RPMI8226 (cell line): ENCODE results near the gene NAV2.

Experiments
- DNase-seq: peaks from one replicate; pipeline ENCODE4 v3.0.0-alpha.2; 2015

NAV2 gene

DNA sequence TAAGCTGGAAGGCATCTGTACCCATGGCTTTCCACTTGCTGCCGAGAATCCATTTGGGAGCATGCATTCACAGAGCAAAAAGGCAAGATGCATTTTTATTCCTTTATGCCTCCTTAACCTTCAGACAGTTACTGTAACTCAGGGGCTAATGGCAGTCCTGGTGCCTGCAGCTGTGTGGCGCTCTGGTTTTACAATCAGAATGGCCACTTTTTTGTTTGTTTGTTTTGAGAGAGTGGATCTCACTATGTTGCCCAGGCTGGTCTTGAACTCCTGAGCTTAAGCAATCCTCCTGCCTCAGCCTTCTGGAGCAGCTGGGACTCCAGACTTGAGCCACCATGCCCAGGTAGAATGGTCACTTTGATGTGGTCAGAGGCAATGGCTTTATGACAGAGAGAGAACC lies 101.8 kb downstream of the NAV2 start:
- no peak for DNase-seq

- DNase-seq: no peak
Observed at GRCh38 chr11:19816040-19816439, 103.4 kb downstream of the NAV2 start.

DNA sequence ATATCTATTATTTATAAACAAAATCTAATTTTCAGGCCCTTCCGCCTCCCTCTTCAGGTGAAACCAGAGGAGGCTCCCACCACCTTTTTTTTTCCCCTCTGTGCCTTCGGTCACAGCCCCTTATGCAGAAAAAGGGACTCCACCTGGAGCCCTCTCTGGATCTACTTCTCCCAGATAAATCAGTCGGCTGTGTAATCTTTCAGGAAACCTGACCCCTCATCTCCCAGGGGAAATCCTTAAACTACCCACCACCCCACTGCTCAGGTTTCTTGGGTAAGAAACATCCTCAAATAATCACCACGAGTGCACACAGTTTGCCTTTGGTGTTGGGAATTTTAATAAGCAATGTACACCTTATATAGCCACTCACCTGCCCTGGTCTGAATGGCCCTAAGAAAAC lies 104.2 kb downstream of the NAV2 start:
- no peak for DNase-seq

GRCh38 chr11:19817265-19817851 lies 104.7 kb downstream of the NAV2 start:
- no peak for DNase-seq

- no peak for DNase-seq
Observed at GRCh38 chr11:19817870-19818269, 105.2 kb downstream of the NAV2 start.

- no peak for DNase-seq
Observed at GRCh38 chr11:19818619-19819018, 106.0 kb downstream of the NAV2 start.

DNA sequence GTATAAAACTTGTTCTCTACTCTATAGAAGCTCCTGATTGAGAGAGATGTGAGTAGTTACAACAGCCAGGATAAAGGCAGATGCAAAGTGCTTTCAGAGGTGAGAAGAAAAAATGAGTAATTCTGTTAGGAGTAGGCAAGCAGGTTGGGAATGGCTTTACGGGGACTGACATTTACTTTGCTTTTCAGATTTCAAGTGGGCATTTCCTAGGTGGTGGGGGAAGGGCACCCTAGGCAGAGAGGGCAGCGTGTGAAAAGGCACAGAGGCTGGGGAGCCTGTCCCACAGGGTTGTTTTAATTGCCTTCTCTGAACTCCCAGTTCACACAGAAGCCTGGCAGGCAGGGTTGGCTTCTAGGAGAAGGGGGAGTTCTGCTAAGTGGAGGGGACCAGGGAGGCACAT lies 106.5 kb downstream of the NAV2 start:
- DNase-seq: no peak

DNA sequence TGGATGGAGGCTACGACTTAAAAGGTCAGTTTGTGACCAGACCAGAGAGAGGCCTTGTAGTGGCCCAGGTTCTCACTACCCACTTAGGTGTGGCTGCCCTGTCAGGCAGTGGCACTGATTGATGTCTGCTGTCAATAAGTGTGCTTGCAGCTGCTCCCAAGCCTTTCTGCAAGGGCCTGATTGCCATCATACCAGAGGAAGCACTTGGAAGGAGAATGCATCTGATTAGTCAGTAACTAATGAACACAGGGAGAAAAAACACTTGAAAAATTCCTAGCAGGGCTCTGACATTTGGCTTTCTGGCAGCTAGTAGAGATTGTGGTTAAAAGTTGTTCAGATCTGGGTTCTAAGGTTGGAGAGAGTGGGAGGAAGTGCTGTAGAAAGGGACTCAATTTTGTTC lies 107.5 kb downstream of the NAV2 start:
- DNase-seq: no peak

DNA sequence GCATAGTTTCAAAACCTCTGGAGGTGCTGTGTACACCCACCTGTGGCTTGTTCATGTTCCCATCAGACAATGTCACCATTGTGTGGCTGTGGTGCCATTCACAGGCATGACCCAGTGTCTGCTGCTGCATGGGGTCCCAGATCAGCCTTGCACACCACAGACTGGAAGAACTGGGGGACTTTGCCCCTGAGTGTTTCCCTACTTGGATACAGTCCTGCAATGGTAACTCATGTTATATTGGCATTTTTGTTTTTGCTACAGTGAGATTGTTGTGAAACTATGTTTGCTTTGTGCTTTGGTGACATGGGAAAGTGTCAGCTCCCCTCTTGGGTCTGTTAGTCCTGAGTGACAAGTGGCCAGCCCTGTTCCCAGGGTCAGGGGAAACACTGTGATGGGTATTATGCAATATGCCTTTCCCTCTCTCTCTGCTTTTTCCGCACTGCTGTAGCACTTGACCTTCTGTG lies 108.8 kb downstream of the NAV2 start:
- DNase-seq: no peak

- no peak for DNase-seq
Observed at GRCh38 chr11:19821993-19822392, 109.4 kb downstream of the NAV2 start.

- no peak for DNase-seq
Observed at GRCh38 chr11:19822531-19822930, 109.9 kb downstream of the NAV2 start.

- DNase-seq: no peak
Observed at GRCh38 chr11:19826606-19827005, 114.0 kb downstream of the NAV2 start.

DNA sequence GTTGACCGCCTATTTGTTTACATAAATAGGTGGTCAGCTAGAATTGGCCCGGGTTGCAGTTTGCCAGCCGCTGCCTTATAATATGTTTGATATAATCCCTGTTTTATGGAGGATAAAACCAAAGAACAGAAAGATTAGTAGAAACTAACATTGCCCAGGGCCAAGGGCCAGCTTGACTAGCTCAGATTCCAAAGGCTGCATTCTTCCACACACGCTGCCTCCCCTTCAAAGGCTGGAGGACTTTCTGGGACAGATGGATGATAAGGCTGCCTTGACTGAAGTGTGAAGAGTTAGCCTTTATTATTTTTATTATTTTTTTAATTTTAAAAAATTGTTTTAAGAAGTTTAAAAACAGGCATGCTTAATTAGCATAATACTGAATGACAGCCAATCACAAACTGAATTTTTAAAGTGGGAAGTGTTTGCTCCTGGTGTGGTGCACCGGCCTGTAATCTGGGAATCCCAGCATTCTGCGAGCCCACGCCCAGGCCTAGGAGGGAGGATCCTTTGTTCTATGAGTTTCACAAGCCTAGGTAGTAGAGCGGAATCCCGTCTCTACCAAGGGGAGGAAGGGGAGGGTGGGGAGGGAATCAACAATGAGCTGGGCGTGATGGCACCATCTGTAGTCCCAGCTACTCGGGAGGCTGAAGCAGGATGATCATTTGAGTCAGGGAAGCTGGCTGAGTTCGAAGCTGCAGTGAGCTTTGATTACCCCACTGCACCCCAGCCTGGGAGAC lies 114.9 kb downstream of the NAV2 start:
- DNase-seq: no peak

- DNase-seq: no peak
Observed at GRCh38 chr11:19828382-19829108, 115.9 kb downstream of the NAV2 start.

DNA sequence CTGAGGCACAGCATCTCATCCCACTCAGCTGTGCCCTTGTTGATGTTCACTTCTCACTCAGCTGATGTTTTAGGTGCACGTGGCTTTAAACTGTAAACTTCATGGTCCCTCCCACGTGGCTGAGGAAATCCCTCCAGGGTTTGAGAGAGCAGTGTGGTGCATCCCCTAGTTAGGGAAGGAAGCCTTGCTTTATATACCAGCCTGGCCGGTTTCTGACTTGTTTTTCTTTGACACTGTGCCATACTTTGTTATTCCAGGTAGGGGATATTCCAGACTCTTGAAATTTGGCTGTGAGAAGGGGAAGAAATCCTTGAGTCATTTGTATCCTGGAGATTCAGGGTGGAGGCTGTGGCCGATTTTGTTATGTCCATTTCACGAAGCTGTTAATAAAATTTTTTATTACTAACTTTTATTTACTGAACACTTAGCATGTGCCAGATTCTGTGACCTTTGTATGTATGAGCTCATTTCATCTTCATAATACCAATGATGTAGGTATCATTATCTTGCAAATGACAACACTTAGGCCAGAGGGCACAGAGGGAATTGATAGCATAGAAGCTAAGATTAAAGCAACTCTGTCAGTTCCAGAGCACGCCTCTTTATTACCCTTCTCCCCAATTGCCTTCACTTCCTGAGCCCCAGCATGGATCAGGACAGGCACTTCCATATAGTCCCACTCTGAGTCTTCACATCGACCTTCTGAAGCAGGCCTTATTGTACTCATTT lies 116.6 kb downstream of the NAV2 start:
- no peak for DNase-seq

DNA sequence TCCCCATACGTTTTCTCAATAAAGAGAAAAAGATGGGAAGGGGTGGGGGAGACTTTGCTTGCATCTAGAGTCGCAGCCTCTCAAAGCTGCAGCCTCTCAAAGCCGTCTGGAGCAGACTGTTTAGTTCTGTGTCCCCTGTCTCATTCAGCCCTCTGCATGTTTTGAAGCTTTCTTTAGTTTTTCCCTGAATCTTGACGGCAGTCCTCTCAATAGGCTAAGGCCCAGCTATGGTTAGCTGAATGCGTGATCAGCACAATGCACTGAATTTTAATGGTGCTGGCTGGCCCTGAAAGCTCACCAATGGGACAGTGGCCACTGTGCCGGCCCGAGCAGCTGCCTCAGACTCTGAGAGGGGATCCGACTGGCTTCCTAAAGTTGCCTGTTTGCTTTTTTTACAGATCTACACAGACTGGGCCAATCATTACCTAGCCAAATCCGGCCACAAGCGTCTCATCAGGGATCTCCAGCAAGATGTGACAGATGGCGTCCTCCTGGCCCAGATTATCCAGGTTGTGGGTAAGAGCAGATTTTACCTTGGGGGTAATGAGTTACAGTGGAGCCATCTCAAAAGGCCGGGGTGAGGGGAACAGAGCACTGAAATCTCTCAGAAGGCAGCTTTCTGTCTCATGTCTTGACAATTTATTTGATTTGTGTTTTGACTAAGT lies 119.6 kb downstream of the NAV2 start:
- DNase-seq: no peak

DNA sequence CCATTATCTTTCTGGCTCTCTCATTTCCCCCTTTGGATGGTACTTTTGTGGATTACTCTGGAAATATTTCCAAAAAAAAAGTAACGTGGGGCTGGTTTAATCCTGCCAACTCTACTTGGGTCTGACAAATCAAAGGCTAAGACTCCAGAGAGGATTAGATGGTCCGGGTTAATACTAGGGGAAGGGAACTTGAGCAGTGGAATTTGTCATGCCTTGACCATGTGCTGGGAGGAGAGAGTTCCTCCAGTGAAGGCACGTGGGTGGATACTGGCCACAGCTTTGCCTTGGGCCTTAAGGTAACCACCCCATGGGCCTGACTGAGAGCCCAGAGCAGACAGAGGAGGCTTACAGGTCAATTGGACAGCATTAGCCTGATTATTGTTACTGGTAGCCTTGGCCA lies 120.3 kb downstream of the NAV2 start:
- DNase-seq: no peak

DNA sequence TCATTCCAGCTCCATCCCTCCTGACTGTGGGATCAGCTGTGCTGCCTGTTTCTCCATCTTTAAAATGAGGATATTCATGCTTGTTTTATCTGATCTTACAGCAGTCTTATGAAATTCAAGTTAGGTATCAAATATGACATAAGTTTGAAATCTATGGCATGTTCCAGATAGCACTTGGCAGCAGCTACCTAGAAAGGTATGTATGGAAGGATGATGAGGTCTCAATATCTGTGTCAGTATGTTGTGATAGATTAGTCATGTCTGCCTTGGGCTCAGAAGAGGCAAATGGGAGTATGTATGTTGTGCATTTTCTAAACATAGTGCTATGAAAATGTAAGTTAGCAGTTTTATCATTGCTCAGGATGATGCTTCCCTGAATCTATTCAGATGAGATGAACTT lies 122.1 kb downstream of the NAV2 start:
- no peak for DNase-seq

DNA sequence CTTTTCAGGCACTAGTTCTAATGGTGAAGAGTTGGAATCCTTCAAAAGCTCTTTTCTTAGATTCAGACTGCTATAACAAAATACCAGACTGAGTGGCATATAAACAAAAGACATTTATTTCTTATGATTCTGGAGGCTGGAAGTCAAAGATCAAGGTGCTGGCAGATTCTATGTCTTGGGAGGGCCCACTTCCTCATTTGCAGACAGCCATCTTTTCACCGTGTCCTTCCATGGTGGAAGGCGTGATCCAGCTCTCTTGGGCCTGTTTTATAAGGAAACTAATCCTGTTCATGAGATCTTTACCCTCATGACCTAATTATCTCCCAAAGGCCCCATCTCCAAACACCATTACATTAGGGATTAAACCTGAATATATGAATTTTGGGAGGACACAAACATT lies 124.0 kb downstream of the NAV2 start:
- no peak for DNase-seq

DNA sequence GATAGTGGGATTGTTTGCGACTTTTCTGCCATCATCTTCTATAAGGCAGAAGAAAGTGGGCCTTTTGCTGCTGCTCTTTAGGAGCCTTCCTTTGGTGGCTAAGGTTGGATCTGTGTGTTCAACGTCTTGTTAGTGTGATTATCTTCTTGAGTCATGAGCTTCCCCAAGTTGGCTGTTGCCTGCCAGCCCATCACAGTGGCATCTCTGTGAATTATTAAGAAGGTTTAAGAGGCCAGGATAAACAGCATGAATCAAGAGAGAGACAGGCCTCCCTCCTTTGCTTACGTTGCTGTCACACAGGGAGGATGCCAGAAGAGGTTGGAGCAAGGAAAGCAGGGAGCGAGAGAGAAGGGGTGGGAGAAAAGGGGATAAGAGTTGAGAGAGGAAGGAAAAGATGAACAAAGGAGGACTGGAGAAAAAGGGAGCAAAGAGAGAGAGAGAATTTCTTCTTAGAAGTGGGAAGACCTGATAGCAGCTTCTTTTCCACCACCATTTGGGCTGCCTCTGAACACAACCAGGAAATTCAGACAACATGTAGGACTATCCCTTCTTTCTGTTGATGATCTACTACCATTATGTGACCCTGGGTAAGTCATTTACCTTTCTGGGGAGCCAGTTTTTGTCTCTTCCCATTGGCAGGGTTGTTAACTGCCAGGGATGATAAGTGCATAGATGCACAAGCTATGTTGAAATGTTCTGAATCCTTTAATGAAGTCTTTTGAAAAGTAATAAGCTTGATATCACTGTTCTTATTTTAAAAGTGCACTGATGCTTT lies 126.5 kb downstream of the NAV2 start:
- no peak for DNase-seq

DNA sequence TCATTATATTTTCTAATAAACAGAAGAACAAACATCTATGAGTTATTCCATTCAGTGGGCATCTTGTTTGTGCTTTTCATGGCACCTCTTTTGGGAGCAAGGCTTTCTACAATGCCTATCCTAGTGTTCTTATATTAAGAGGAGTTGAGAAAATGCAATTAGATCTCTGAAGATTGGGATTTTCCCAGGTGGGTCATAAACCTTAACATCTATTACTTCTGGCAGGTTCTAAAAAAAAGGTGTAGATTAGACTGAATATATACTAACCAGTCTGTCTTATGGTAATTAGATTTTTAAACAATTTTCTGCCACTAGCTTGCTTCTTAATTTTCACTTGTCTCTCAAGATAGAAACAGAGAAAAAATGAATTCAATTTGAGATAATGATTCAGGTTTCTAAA lies 128.3 kb downstream of the NAV2 start:
- no peak for DNase-seq

DNA sequence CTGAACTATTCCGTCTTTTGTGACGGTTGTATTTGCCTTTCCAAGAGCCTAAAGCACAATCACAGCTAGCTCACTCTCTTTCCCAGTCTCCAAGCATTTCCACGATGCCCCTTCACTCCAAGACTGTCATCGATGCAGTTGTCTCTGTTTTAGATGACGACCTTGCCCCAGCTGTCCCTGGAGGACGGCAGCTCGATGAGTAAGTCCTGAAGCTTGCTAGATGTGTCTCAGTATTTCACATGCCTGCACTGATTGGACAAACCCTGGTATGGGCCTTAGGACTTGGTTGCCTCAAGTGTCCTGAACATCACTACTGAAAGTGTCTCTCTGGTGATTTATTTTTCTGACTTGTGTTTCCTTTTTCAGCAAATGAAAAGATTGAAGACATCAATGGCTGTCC lies 129.9 kb downstream of the NAV2 start:
- DNase-seq: no peak
